Sigmoid colon (tissue), 7 donors: ENCODE results near the gene PECR. TPM values are rescaled to one million over a fixed set of nuclear protein-coding genes. Genes with fewer than 3 reads are reported as not detected.

Source experiments
- DNase-seq: peaks from one replicate; pipeline ENCODE4 v3.0.0-alpha.2; 2019
- H3K27ac ChIP-seq, 4 donors: fragments of 200-600 bp; sonication (generic); one replicate each; pipeline ENCODE4 v1.5.1; 2016 to 2019; ENCODE audit warnings: mild to moderate bottlenecking in 1 of 4
- H3K27me3 ChIP-seq, 3 donors: fragments of 200-600 bp; sonication (generic); one replicate each; pipeline ENCODE4 v1.5.1; 2019; ENCODE audit warnings: mild to moderate bottlenecking in 1 of 3
- H3K36me3 ChIP-seq, 4 donors: fragments of 200-600 bp; sonication (generic); one replicate each; pipeline ENCODE4 v1.5.1; 2016 to 2019
- H3K4me1 ChIP-seq, 4 donors: fragments of 200-600 bp; sonication (generic); one replicate each; pipeline ENCODE4 v1.5.1; 2017 to 2019
- H3K4me3 ChIP-seq, 4 donors: fragments of 200-600 bp; sonication (generic); one replicate each; pipeline ENCODE4 v1.5.1; 2017 to 2019; ENCODE audit warnings: mild to moderate bottlenecking in 2 of 4, moderate library complexity in 1 of 4
- H3K9me3 ChIP-seq, 4 donors: fragments of 200-600 bp in 3 of 4; sonication (generic) in 3 of 4; one replicate each; pipeline versions ENCODE4 v1.5.1 to v1.6.1; 2013 to 2019
- CTCF ChIP-seq, 4 experiments: fragments of 450-650 bp in 3 of 4; fragments of 200-600 bp in 1 of 4; IDR thresholded peaks; one replicate each; pipeline ENCODE4 v1.5.1; 2016 to 2019; ENCODE audit warnings: antibody characterized with exemption in 4 of 4, mild to moderate bottlenecking in 3 of 4, moderate library complexity in 2 of 4
- EP300 ChIP-seq, 4 donors: sonication (generic); formaldehyde crosslinking; IDR thresholded peaks; one replicate each; pipeline ENCODE4 v1.6.1; 2017; ENCODE audit warnings: antibody characterized with exemption in 4 of 4
- POLR2A ChIP-seq, 2 donors: fragments of 450-650 bp; IDR thresholded peaks; one replicate each; pipeline ENCODE4 v1.6.1; 2016; ENCODE audit warnings: antibody characterized with exemption in 2 of 2, mild to moderate bottlenecking in 2 of 2, moderate library complexity in 2 of 2
- POLR2AphosphoS5 ChIP-seq, 4 donors: sonication (generic); formaldehyde crosslinking; IDR thresholded peaks; one replicate each; pipeline ENCODE4 v1.6.1; 2017; ENCODE audit warnings: antibody characterized with exemption in 4 of 4
- WGBS, 2 donors: extraction: QIAGEN DNeasy Blood & Tissue Kit; methylation state at CpG; one replicate each; pipeline ENCODE4 v1.1.7; 2013; 5-methylcytosine and 5-hydroxymethylcytosine counted together
- intact Hi-C: fragments of 100-400 bp; cut with DNase I; formaldehyde crosslinking; loops from one replicate; pipeline ENCODE4 v1.15.1; 2023
- polyA plus RNA-seq, 3 donors: library from polyadenylated mRNA; stranded (reverse); fragments of 200-250 nt; gene quantifications; one replicate each; pipeline ENCODE4 v1.2.3, GENCODE V29; 2013
- total RNA-seq, 4 donors: library from RNA; depleted of rRNA; stranded (reverse); fragments of >200 nt; gene quantifications; one replicate each; pipeline ENCODE4 v1.1.0, GENCODE V29; 2016
- donor health status: healthy with polysubstance abuse.
- donor health status: Bipolar disorder and iron deficiency.
- donor health status: healthy.

PECR gene
- total and polyA plus RNA-seq, 7 donors = 5.0 to 25.9 (median 13.9) TPM

DNA sequence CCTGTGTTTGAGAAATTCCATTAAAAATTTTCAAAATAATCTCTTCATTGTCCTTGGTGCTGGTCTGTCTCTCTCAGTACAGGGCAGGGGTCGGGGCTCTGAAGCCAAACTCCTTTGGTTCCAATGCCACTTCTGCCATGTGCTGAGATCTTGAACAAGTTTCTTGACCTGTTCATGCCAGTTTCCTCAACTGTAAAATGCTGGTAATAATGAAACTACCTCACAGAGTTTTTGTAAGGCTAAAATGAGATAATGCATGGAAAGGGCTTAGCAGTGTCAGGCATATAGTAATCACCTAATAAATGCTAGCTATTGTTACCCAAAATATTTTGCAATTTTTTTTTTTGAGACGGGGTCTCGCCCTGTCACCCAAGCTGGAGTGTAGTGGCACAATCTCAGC, 51.4 kb downstream of the PECR start:
- WGBS, 2 donors = 94 to 96% methylated on average over 3 of the region's 3 CpGs
- intact Hi-C loops = loop anchor here (10.0 kb wide), 1 partner anchor 635 kb away; no protein-coding TSS in a partner anchor

GRCh38 chr2:216029416-216030129, 52.0 kb downstream of the PECR start:
- Histone ChIP-seq H3K27me3 (no peaks in the 10 kb centered on the region), H3K4me3 (no peak overlapping the region), H3K9me3 (no peaks in the 10 kb centered on the region), H3K27ac (no peak overlapping the region), H3K36me3 (peaks cover 0 to 12% (median 0%) of the 10 kb centered on the region in 4 donors), H3K4me1 (no peaks in the 10 kb centered on the region)
- TF ChIP-seq POLR2A (IDR thresholded peaks at IDR 0.05) (no peak), CTCF (IDR thresholded peaks at IDR 0.05) (no peak), POLR2AphosphoS5 (IDR thresholded peaks at IDR 0.05) (no peak), EP300 (IDR thresholded peaks at IDR 0.05) (no peak)
- intact Hi-C loops = loop anchor here (10.0 kb wide), 1 partner anchor 635 kb away; no protein-coding TSS in a partner anchor
- WGBS, 2 donors = 91 to 94% methylated on average over 7 of the region's 7 CpGs
- DNase-seq = no peak

More for the DNA sequence above, 51.4 kb downstream of the PECR start:
- H3K36me3 ChIP-seq = peaks cover 0 to 12% (median 0%) of the 10 kb centered on the region in 4 donors
- H3K27ac ChIP-seq = no peak overlapping the region
- TF ChIP-seq EP300 (IDR thresholded peaks at IDR 0.05) (no peak), CTCF (IDR thresholded peaks at IDR 0.05) (no peak), POLR2A (IDR thresholded peaks at IDR 0.05) (no peak), POLR2AphosphoS5 (IDR thresholded peaks at IDR 0.05) (no peak)
- no peaks in the 10 kb centered on the region for H3K9me3 ChIP-seq
- no peak overlapping the region for H3K4me3 ChIP-seq
- H3K27me3 ChIP-seq = no peaks in the 10 kb centered on the region
- no peak for DNase-seq
- H3K4me1 ChIP-seq = no peaks in the 10 kb centered on the region

DNA sequence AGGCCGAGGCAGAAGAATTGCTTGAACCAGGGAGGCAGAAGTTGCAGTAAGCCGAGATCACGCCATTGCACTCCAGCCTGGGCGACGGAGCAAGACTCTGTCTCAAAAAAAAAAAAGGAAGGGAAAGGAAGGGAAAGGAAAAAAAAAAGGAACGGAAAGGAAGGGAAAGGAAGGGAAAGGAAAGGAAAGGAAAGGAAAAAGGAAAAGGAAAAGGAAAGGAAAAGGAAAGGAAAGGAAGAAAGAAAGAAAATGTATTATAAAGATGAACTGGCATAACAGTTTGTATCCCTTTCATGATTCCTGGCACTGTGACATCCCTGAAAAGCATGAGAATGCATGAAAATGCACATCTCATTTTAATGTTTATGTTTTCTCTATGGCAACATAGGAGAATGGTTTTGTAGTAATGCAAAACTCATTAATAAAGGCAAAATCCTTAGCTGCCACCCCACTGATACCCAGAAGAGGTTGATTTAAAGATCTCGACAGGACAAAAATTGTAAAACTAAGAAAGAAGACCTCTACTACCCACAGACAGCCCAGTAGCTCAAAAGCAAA, 56.8 kb downstream of the PECR start:
- WGBS, 2 donors = 90 to 95% methylated on average over 7 of the region's 7 CpGs

DNA sequence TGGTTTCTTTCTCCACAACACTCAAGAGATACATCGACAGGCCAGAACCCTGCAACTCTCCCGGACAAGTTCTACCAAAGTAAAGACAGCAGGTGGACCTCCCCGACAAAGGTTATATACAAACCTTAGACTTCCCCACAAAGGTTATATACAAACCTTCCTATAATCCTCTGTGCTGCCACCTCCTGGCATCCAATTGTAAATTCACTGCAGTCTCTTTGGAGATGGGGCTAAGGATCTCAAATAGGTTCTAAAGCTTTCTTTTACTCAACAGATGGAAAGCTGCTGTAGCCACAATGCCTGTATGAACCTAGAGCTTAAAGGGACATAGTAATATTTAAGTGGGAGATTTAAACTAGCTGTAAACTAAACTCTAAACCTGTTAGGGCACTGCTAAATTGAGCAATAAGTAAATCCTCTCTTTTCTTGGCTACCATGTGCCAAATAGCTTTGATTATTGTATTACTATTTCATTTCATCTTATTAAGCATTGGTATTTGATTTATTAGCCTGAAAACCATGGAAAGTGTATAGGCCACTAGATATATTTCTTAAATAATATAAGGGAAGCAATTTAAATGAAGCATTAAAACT, 58.5 kb downstream of the PECR start:
- Histone ChIP-seq H3K27me3 (no peaks in the 10 kb centered on the region), H3K4me1 (no peaks in the 10 kb centered on the region), H3K36me3 (no peaks in the 10 kb centered on the region), H3K27ac (no peak overlapping the region), H3K9me3 (no peaks in the 10 kb centered on the region), H3K4me3 (no peak overlapping the region)
- intact Hi-C loops = no loop called here
- no peak for DNase-seq
- WGBS, 2 donors = 8 to 22% methylated on average over 3 of the region's 3 CpGs
- TF ChIP-seq CTCF (IDR thresholded peaks at IDR 0.05) (peak in 2 of 4 experiments; percentile 16 to 40), POLR2AphosphoS5 (IDR thresholded peaks at IDR 0.05) (no peak)

More for the DNA sequence above, 56.8 kb downstream of the PECR start:
- TF ChIP-seq CTCF (IDR thresholded peaks at IDR 0.05) (no peak), POLR2A (IDR thresholded peaks at IDR 0.05) (no peak), EP300 (IDR thresholded peaks at IDR 0.05) (no peak), POLR2AphosphoS5 (IDR thresholded peaks at IDR 0.05) (no peak)
- Histone ChIP-seq H3K4me1 (no peaks in the 10 kb centered on the region), H3K27ac (no peak overlapping the region), H3K9me3 (no peaks in the 10 kb centered on the region), H3K27me3 (no peaks in the 10 kb centered on the region), H3K4me3 (no peak overlapping the region), H3K36me3 (peaks cover 0 to 7% (median 0%) of the 10 kb centered on the region in 4 donors)
- no peak for DNase-seq
- intact Hi-C loops = no loop called here
